A673 (cell line): Measurements from ENCODE around the gene THSD4. TPM values are rescaled to one million over a fixed set of nuclear protein-coding genes. Genes with fewer than 3 reads are reported as not detected.

Source experiments
- BruUV-seq: library from RNA; stranded (reverse); fragments of 400-500 nt; replicated peaks from 2 replicates; lab custom pipeline; 2021; lab: Mats Ljungman, UMichigan
- CTCF ChIA-PET: fragments of 300-600 bp; sonication (Branson Sonifier 250); formaldehyde crosslinking; loops from one replicate; lab custom pipeline; 2022; ENCODE audit warnings: antibody characterized with exemption; lab: Charles Lee
- POLR2A ChIA-PET: fragments of 300-600 bp; sonication (Branson Sonifier 250); formaldehyde crosslinking; loops from one replicate; lab custom pipeline; 2022; ENCODE audit warnings: antibody characterized with exemption; ENCODE audit not compliant: low non-redundant PET; lab: Charles Lee
- DNase-seq: peaks from one replicate; pipeline ENCODE4 v3.0.0-alpha.2; 2015; ENCODE audit warnings: low spot score
- H3K27ac ChIP-seq: fragments of 200-600 bp; sonication (generic); 2 replicates; pipeline ENCODE4 v1.5.1; 2016; ENCODE audit warnings: mixed run types, low read depth, mild to moderate bottlenecking, mixed read lengths, antibody characterized with exemption, low read length; ENCODE audit not compliant: poor library complexity, severe bottlenecking
- H3K27me3 ChIP-seq: fragments of 200-600 bp; sonication (generic); replicated peaks from 2 replicates; pipeline ENCODE4 v1.6.1; 2017; ENCODE audit warnings: mixed run types, low read depth, mild to moderate bottlenecking, mixed read lengths, antibody characterized with exemption, low read length; ENCODE audit not compliant: insufficient read depth, poor library complexity
- H3K36me3 ChIP-seq: fragments of 200-600 bp; sonication (generic); 2 replicates; pipeline ENCODE4 v1.6.1; 2016; ENCODE audit warnings: mixed run types, mild to moderate bottlenecking, mixed read lengths, antibody characterized with exemption, low read length; ENCODE audit not compliant: insufficient read depth, poor library complexity, severe bottlenecking
- H3K4me1 ChIP-seq: fragments of 200-600 bp; sonication (generic); 2 replicates; pipeline ENCODE4 v1.6.1; 2017; ENCODE audit warnings: mixed run types, mild to moderate bottlenecking, mixed read lengths, antibody characterized with exemption, low read length; ENCODE audit not compliant: insufficient read depth, poor library complexity, severe bottlenecking
- H3K4me3 ChIP-seq: fragments of 200-600 bp; sonication (generic); 2 replicates; pipeline ENCODE4 v1.5.1; 2016; ENCODE audit warnings: low read depth, mixed run types, mild to moderate bottlenecking, mixed read lengths, low read length; ENCODE audit not compliant: poor library complexity, severe bottlenecking
- H3K9me3 ChIP-seq: fragments of 200-600 bp; sonication (generic); 2 replicates; pipeline ENCODE4 v1.6.1; 2016; ENCODE audit warnings: mixed run types, low read depth, mild to moderate bottlenecking, mixed read lengths, antibody characterized with exemption, low read length; ENCODE audit not compliant: poor library complexity, severe bottlenecking
- CTCF ChIP-seq: fragments of 300-800, 200-600 bp; sonication (generic); conservative IDR thresholded peaks from 2 replicates; pipeline ENCODE4 v1.5.1; 2017; ENCODE audit warnings: low read depth, mild to moderate bottlenecking, antibody characterized with exemption, low read length, moderate library complexity, mixed read lengths
- EZH2 ChIP-seq: fragments of 200-600 bp; sonication (generic); IDR thresholded peaks from 2 replicates; pipeline ENCODE4 v1.6.1; 2017; ENCODE audit warnings: borderline replicate concordance, low read depth, mild to moderate bottlenecking, mixed read lengths, antibody characterized with exemption, low read length; ENCODE audit not compliant: poor library complexity, severe bottlenecking
- intact Hi-C: fragments of 100-400 bp; cut with micrococcal nuclease; formaldehyde crosslinking; loops from one replicate; pipeline ENCODE4 v1.10.0; 2022; ENCODE audit not compliant: unreplicated experiment
- total RNA-seq: library from RNA; stranded (reverse); gene quantifications from 2 replicates; pipeline ENCODE4 v1.2.3, GENCODE V29; 2021

Gene THSD4
- total RNA-seq, 1 experiment from 2014 or later: 2.4 TPM

GRCh38 chr15:71820127-71820526 lies 704.9 kb downstream of the THSD4 start:
- CTCF ChIA-PET: no interaction called here
- no peak overlapping the region for H3K4me3 ChIP-seq
- BruUV-seq: no TSS peak
- TF ChIP-seq CTCF (no peak), EZH2 (no peak)
- intact Hi-C loops: no loop called here
- no peak overlapping the region for H3K27ac ChIP-seq
- H3K9me3 ChIP-seq: peaks cover 3% of the 10 kb centered on the region
- no peaks in the 10 kb centered on the region for H3K36me3 ChIP-seq
- H3K27me3 ChIP-seq: no peaks in the 10 kb centered on the region
- DNase-seq: no peak
- no peaks in the 10 kb centered on the region for H3K4me1 ChIP-seq
- POLR2A ChIA-PET: no interaction called here

- no TSS peak for BruUV-seq
- Histone ChIP-seq H3K27me3 (no peaks in the 10 kb centered on the region), H3K9me3 (peaks cover 3% of the 10 kb centered on the region), H3K27ac (no peak overlapping the region), H3K4me3 (no peak overlapping the region), H3K36me3 (no peaks in the 10 kb centered on the region), H3K4me1 (no peaks in the 10 kb centered on the region)
- intact Hi-C loops: no loop called here
- POLR2A ChIA-PET: no interaction called here
- CTCF ChIA-PET: no interaction called here
- no peak for DNase-seq
- no peak for TF ChIP-seq EZH2
- no peak for TF ChIP-seq CTCF
Observed at GRCh38 chr15:71821547-71822129, 706.4 kb downstream of the THSD4 start.

- CTCF ChIA-PET: no interaction called here
- TF ChIP-seq CTCF: no peak
- no peak for TF ChIP-seq EZH2
Observed at GRCh38 chr15:71822890-71823630, 707.8 kb downstream of the THSD4 start.

More at GRCh38 chr15:71822890-71823630, 707.8 kb downstream of the THSD4 start:
- H3K27me3 ChIP-seq: no peaks in the 10 kb centered on the region
- no peak for DNase-seq
- H3K36me3 ChIP-seq: no peaks in the 10 kb centered on the region
- H3K4me1 ChIP-seq: no peaks in the 10 kb centered on the region
- BruUV-seq: no TSS peak
- peaks cover 3% of the 10 kb centered on the region for H3K9me3 ChIP-seq
- POLR2A ChIA-PET: no interaction called here
- H3K4me3 ChIP-seq: no peak overlapping the region
- no peak overlapping the region for H3K27ac ChIP-seq
- intact Hi-C loops: no loop called here
